Lower lobe of right lung (tissue), 2 donors: Measurements from ENCODE around the gene STIM1. TPM values are rescaled to one million over a fixed set of nuclear protein-coding genes. Genes with fewer than 3 reads are reported as not detected.
A peak's percentile ranks its signal among the peaks of the same experiment; 100 is the strongest.

Experiments used
- ATAC-seq, 2 donors: fragments of 200-7000 bp; cut with Tn5 transposase; one replicate each; pipeline ENCODE4 v1.9.1; 2020 to 2022; ENCODE audit warnings: mild to moderate bottlenecking in 2 of 2, moderate library complexity in 2 of 2
- DNase-seq: peaks from one replicate; pipeline ENCODE4 v3.0.0-alpha.2; 2020
- H3K27ac ChIP-seq: fragments of 200-600 bp; one replicate; pipeline ENCODE4 v1.8.0; 2022
- H3K27me3 ChIP-seq: fragments of 200-600 bp; one replicate; pipeline ENCODE4 v1.8.0; 2022; ENCODE audit warnings: low read depth
- H3K36me3 ChIP-seq: fragments of 200-600 bp; one replicate; pipeline ENCODE4 v1.8.0; 2022; ENCODE audit warnings: mild to moderate bottlenecking
- H3K4me1 ChIP-seq: fragments of 200-600 bp; one replicate; pipeline ENCODE4 v1.8.0; 2022
- H3K4me3 ChIP-seq: fragments of 200-600 bp; one replicate; pipeline ENCODE4 v1.8.0; 2022; ENCODE audit warnings: mild to moderate bottlenecking
- H3K9me3 ChIP-seq: fragments of 200-600 bp; one replicate; pipeline ENCODE4 v1.8.0; 2022
- intact Hi-C: fragments of 100-400 bp; cut with DNase I; formaldehyde crosslinking; loops from one replicate; pipeline ENCODE4 v1.11.0; 2022
- total RNA-seq: library from RNA; stranded (reverse); fragmentation: NEBNext Ultra II Directional; extraction: Animal tissue kit (Norgen Biotek cat#: 25700); gene quantifications from one replicate; pipeline ENCODE4 v1.2.1, GENCODE V29; 2021
- TF ChIP-seq, protein P1 (sequence below): fragments of 200-600 bp; IDR thresholded peaks from one replicate; pipeline ENCODE4 v1.8.0; 2022; ENCODE audit warnings: antibody characterized with exemption, mild to moderate bottlenecking
- donor health status: DM: no; HTN: yes; CAD: no; lungs with severe emphysema.

Gene STIM1
- total RNA-seq, 1 donor from 2014 or later: 59.5 TPM

DNA sequence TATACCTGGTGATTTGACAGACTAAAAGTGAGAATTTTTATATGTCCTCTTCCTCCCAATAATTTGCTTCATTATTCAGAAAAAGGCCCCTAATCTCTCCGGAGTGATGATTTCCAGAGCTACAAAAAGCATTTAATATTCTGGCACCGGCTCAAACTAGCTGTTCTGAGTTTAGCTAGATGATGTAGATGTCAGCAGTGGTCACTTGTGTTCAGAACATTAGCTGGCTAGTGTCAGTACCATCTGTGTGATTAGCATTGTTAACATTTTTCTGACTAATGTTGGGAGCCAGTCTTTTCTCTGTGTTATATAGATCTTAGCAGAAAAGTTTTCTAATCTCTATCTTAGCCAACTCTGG, 170.5 kb downstream of the STIM1 start:
- Histone ChIP-seq H3K4me3 (no peak overlapping the region), H3K9me3 (no peaks in the 10 kb centered on the region), H3K4me1 (peaks cover 14% of the 10 kb centered on the region), H3K27ac (peak overlapping the region; percentile 54), H3K27me3 (no peaks in the 10 kb centered on the region), H3K36me3 (peaks cover 6% of the 10 kb centered on the region)
- TF ChIP-seq, protein P1, sequence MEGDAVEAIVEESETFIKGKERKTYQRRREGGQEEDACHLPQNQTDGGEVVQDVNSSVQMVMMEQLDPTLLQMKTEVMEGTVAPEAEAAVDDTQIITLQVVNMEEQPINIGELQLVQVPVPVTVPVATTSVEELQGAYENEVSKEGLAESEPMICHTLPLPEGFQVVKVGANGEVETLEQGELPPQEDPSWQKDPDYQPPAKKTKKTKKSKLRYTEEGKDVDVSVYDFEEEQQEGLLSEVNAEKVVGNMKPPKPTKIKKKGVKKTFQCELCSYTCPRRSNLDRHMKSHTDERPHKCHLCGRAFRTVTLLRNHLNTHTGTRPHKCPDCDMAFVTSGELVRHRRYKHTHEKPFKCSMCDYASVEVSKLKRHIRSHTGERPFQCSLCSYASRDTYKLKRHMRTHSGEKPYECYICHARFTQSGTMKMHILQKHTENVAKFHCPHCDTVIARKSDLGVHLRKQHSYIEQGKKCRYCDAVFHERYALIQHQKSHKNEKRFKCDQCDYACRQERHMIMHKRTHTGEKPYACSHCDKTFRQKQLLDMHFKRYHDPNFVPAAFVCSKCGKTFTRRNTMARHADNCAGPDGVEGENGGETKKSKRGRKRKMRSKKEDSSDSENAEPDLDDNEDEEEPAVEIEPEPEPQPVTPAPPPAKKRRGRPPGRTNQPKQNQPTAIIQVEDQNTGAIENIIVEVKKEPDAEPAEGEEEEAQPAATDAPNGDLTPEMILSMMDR: no peak
- intact Hi-C loops: no loop called here
- no peak for DNase-seq
- no peak for ATAC-seq

DNA sequence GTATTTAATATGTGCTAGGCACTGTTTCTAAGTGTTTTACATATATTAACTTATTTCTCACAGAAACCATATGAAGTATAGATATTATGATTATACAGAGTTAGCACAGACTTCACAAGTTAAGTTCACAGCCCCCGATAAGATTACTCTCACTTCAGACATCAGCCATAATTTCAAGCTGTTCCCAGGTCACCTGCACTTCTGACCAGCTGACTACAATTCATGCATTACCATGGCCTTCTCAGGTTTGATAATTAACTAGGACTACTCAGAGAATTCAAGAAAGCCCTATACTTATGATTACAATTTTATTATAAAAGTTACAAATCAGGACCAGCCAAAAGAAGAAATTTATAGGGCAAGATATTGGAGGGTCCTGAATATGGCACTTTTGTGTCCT, 170.9 kb downstream of the STIM1 start:
- Histone ChIP-seq H3K27ac (peak overlapping the region; percentile 54), H3K9me3 (no peaks in the 10 kb centered on the region), H3K27me3 (no peaks in the 10 kb centered on the region), H3K4me3 (no peak overlapping the region), H3K36me3 (peaks cover 6% of the 10 kb centered on the region), H3K4me1 (peaks cover 14% of the 10 kb centered on the region)
- TF ChIP-seq, protein P1: no peak
- DNase-seq: no peak
- ATAC-seq: no peak
- intact Hi-C loops: no loop called here

DNA sequence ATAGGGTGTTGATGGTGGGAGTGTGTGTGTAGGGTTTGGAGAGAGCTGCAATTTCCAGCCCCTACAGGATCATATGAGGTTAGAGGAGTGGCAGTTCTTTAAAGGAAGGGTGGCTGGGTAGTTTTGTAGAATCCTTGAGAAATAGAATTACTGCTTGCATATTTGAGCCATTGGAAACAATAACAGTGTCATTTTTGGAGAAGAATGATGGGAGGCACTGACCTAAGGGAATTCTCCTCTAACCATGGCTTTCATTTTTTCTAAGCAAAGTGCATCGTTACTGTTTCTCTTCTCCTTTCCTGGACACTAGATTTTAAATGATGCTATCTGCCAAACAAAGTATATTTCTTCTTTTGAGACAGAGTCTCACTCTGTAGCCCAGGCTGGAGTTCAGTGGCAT, 172.3 kb downstream of the STIM1 start:
- H3K27me3 ChIP-seq: no peaks in the 10 kb centered on the region
- no peaks in the 10 kb centered on the region for H3K9me3 ChIP-seq
- intact Hi-C loops: no loop called here
- DNase-seq: no peak
- peaks cover 6% of the 10 kb centered on the region for H3K36me3 ChIP-seq
- no peak for ATAC-seq
- H3K4me1 ChIP-seq: peaks cover 14% of the 10 kb centered on the region
- no peak overlapping the region for H3K4me3 ChIP-seq
- no peak overlapping the region for H3K27ac ChIP-seq
- TF ChIP-seq, protein P1: no peak

DNA sequence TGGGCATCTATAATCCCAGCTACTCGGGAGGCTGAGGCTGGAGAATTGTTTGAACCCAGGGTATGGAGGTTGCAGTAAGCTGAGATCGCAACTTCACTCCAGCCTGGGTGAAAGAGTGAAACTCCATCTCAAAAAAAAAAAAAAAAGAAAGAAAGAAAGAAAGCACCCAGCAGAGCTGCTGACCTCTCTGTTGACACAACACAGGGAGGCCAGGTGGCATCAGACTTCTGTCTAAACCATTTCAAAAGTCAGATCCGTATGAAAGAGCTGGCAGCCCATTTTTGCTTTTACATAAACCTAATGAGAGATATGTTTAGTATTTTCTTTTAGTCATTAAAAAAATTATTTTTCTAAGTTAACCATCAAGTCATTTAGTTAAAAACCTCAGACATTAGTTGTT, 174.7 kb downstream of the STIM1 start:
- TF ChIP-seq, protein P1: no peak
- H3K27ac ChIP-seq: no peak overlapping the region
- peaks cover 9% of the 10 kb centered on the region for H3K4me1 ChIP-seq
- no peak overlapping the region for H3K4me3 ChIP-seq
- peaks cover 6% of the 10 kb centered on the region for H3K9me3 ChIP-seq
- DNase-seq (no peak), ATAC-seq (no peak)
- no peaks in the 10 kb centered on the region for H3K36me3 ChIP-seq
- no peaks in the 10 kb centered on the region for H3K27me3 ChIP-seq
- intact Hi-C loops: no loop called here

DNA sequence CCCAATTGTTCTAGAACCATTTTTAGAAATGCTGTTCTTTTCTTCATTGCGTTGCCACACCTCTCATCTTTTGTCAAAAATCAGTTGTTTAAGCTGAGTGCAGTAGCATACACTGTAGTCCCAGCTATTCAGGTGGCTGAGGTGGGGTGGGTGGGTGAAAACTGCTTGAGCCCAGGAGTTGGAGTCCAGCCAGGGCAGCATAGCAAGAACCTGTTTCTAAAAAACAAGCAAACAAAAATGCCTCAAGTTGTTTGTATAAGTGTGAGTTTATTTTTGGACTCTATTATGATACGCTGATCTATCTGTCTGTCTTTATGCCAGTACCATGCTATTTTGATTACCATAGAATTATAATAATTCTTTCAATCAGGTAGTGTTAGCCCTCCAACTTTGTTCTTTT, 176.6 kb downstream of the STIM1 start:
- ATAC-seq (peak; percentile 54 to 56), DNase-seq (peak; percentile 55)
- Histone ChIP-seq H3K27me3 (no peaks in the 10 kb centered on the region), H3K4me1 (no peaks in the 10 kb centered on the region), H3K4me3 (no peak overlapping the region), H3K36me3 (no peaks in the 10 kb centered on the region), H3K9me3 (peaks cover 6% of the 10 kb centered on the region), H3K27ac (no peak overlapping the region)
- TF ChIP-seq, protein P1: no peak
- intact Hi-C loops: no loop called here

DNA sequence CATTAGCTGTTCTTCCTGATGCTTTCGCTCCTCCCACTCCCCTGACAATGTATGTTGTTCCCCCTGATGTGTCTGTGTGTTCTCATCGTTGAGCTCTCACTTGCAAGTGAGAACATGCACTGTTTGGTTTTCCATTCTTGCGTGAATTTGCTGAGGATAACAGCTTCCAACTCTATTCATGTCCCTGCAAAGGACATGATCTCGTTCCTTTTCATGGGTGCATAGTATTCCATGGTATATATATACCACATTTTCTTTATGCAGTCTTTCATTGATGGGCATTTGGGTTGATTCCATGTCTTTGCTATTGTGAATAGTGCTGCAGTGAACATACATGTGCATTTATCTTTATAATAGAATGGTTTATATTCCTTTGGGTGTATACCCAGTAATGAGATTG, 180.5 kb downstream of the STIM1 start:
- DNase-seq: no peak
- no peaks in the 10 kb centered on the region for H3K27me3 ChIP-seq
- no peak for ATAC-seq
- peaks cover 3% of the 10 kb centered on the region for H3K4me1 ChIP-seq
- peaks cover 6% of the 10 kb centered on the region for H3K9me3 ChIP-seq
- H3K36me3 ChIP-seq: no peaks in the 10 kb centered on the region
- H3K4me3 ChIP-seq: no peak overlapping the region
- intact Hi-C loops: no loop called here
- TF ChIP-seq, protein P1: no peak
- H3K27ac ChIP-seq: no peak overlapping the region
